Fibroblast of lung (primary cell): ENCODE results near the gene PFKM. TPM values are rescaled to one million over a fixed set of nuclear protein-coding genes. Genes with fewer than 3 reads are reported as not detected.

Source experiments
- DNase-seq, 2 donors: peaks; one replicate each; pipeline versions ENCODE4 v3.0.0 to v3.0.0-alpha.2; 2010; ENCODE audit warnings: low read depth in 2 of 2
- H2AFZ ChIP-seq: 2 replicates; pipeline ENCODE4 v1.5.1; 2012; ENCODE audit warnings: low read length, control low read depth, inconsistent platforms
- H3K27ac ChIP-seq: 2 replicates; pipeline ENCODE4 v1.5.1; 2011; ENCODE audit warnings: low read length, control low read depth; ENCODE audit not compliant: insufficient read depth
- H3K27me3 ChIP-seq: 2 replicates; pipeline ENCODE4 v1.5.1; 2011; ENCODE audit warnings: mild to moderate bottlenecking, low read length; ENCODE audit not compliant: control insufficient read depth, insufficient read depth
- H3K36me3 ChIP-seq: 2 replicates; pipeline ENCODE4 v1.5.1; 2011; ENCODE audit warnings: low read length; ENCODE audit not compliant: control insufficient read depth, insufficient read depth
- H3K4me1 ChIP-seq: 2 replicates; pipeline ENCODE4 v1.5.1; 2011; ENCODE audit warnings: low read length; ENCODE audit not compliant: control insufficient read depth, insufficient read depth; ENCODE audit errors: extremely low read depth
- H3K4me2 ChIP-seq: 2 replicates; pipeline ENCODE4 v1.5.1; 2011; ENCODE audit warnings: low read length, control low read depth; ENCODE audit not compliant: insufficient read depth; ENCODE audit errors: extremely low read depth
- H3K4me3 ChIP-seq, 4 experiments: fragments of 200-600 bp in 1 of 4; sonication (generic) in 1 of 4; replicated peaks in 1 of 4; 2 replicates each; pipeline ENCODE4 v1.5.1; 2011 to 2016; ENCODE audit warnings: low read length in 4 of 4, low read depth in 3 of 4, mild to moderate bottlenecking in 3 of 4, control low read depth in 2 of 4, inconsistent platforms in 1 of 4, mixed read lengths in 1 of 4; ENCODE audit not compliant: insufficient read depth in 1 of 4; ENCODE audit errors: control extremely low read depth in 1 of 4
- H3K79me2 ChIP-seq: 2 replicates; pipeline ENCODE4 v1.5.1; 2012; ENCODE audit warnings: mild to moderate bottlenecking, low read length, inconsistent platforms; ENCODE audit not compliant: control insufficient read depth, insufficient read depth
- H3K9ac ChIP-seq: 2 replicates; pipeline ENCODE4 v1.5.1; 2011; ENCODE audit warnings: mild to moderate bottlenecking, low read length, control low read depth; ENCODE audit not compliant: insufficient read depth
- H3K9me3 ChIP-seq: 2 replicates; pipeline ENCODE4 v1.5.1; 2012; ENCODE audit warnings: low read depth, low read length; ENCODE audit not compliant: control insufficient read depth, insufficient read depth
- H4K20me1 ChIP-seq: 2 replicates; pipeline ENCODE4 v1.5.1; 2011; ENCODE audit warnings: low read length; ENCODE audit not compliant: control insufficient read depth, insufficient read depth; ENCODE audit errors: extremely low read depth
- CTCF ChIP-seq, 2 donors: IDR thresholded peaks in 1 of 2; conservative IDR thresholded peaks in 1 of 2; 1 replicate in 1 of 2; 2 replicates in 1 of 2; pipeline ENCODE4 v1.5.1; 2011 to 2012; ENCODE audit warnings: low read length in 2 of 2, control low read depth in 1 of 2, inconsistent platforms in 1 of 2, low read depth in 1 of 2, mild to moderate bottlenecking in 1 of 2
- EZH2 ChIP-seq: IDR thresholded peaks from 2 replicates; pipeline ENCODE4 v1.5.1; 2012; ENCODE audit warnings: low read length, control low read depth, mild to moderate bottlenecking; ENCODE audit errors: missing control alignments
- polyA plus RNA-seq, 2 donors: library from polyadenylated mRNA; depleted of rRNA in 1 of 2; stranded (reverse) in 1 of 2; unstranded in 1 of 2; fragments of >200 nt; gene quantifications; 2 replicates each; pipeline ENCODE4 v1.2.1, GENCODE V29; 2011 to 2012; ENCODE audit warnings: missing spikeins in 1 of 2
- total RNA-seq: library from RNA; depleted of rRNA; stranded (reverse); fragments of >200 nt; gene quantifications from 2 replicates; pipeline ENCODE4 v1.2.1, GENCODE V29; 2014

Gene PFKM
- total and polyA plus RNA-seq, 2 donors (not counting 1 experiment from before 2014, with no cell fraction given), result 88.4 to 98.9 TPM

GRCh38 chr12:48135027-48135426 lies 15.9 kb downstream of the PFKM start:
- Histone ChIP-seq H4K20me1 (no peaks in the 10 kb centered on the region), H3K27me3 (no peaks in the 10 kb centered on the region), H2AFZ (no peak overlapping the region), H3K9me3 (no peaks in the 10 kb centered on the region), H3K79me2 (no peaks in the 10 kb centered on the region), H3K9ac (no peak overlapping the region), H3K4me1 (no peaks in the 10 kb centered on the region), H3K4me2 (no peak overlapping the region), H3K27ac (no peak overlapping the region), H3K4me3 (no peak overlapping the region), H3K36me3 (peaks cover 19% of the 10 kb centered on the region)
- TF ChIP-seq CTCF (conservative IDR thresholded peaks at IDR 0.05 in 1 of 2, IDR thresholded peaks at IDR 0.05 in 1 of 2; ENCODE audit: low read depth in 1 of 2, low read length in 2 of 2) (no peak), EZH2 (no peak)
- no peak for DNase-seq

- Histone ChIP-seq H3K36me3 (peaks cover 16% of the 10 kb centered on the region), H3K27ac (no peak overlapping the region), H3K9ac (no peak overlapping the region), H4K20me1 (no peaks in the 10 kb centered on the region), H3K4me1 (no peaks in the 10 kb centered on the region), H2AFZ (no peak overlapping the region), H3K79me2 (no peaks in the 10 kb centered on the region), H3K4me2 (no peak overlapping the region), H3K4me3 (no peak overlapping the region), H3K27me3 (no peaks in the 10 kb centered on the region), H3K9me3 (no peaks in the 10 kb centered on the region)
- TF ChIP-seq EZH2 (no peak), CTCF (conservative IDR thresholded peaks at IDR 0.05 in 1 of 2, IDR thresholded peaks at IDR 0.05 in 1 of 2; ENCODE audit: low read depth in 1 of 2, low read length in 2 of 2) (no peak)
- no peak for DNase-seq
Observed at GRCh38 chr12:48142818-48143674, 23.9 kb downstream of the PFKM start.

GRCh38 chr12:48143898-48144297 lies 24.7 kb downstream of the PFKM start:
- no peak for DNase-seq
- Histone ChIP-seq H3K9me3 (no peaks in the 10 kb centered on the region), H3K9ac (no peak overlapping the region), H3K79me2 (no peaks in the 10 kb centered on the region), H3K4me3 (no peak overlapping the region), H3K27ac (no peak overlapping the region), H3K4me1 (no peaks in the 10 kb centered on the region), H2AFZ (no peak overlapping the region), H3K36me3 (peaks cover 17% of the 10 kb centered on the region), H4K20me1 (no peaks in the 10 kb centered on the region), H3K27me3 (no peaks in the 10 kb centered on the region), H3K4me2 (no peak overlapping the region)
- TF ChIP-seq CTCF (conservative IDR thresholded peaks at IDR 0.05 in 1 of 2, IDR thresholded peaks at IDR 0.05 in 1 of 2; ENCODE audit: low read depth in 1 of 2, low read length in 2 of 2), result no peak
- no peak for TF ChIP-seq EZH2
